Measurements from ENCODE around the gene AP4M1.

AP4M1 gene

DNA sequence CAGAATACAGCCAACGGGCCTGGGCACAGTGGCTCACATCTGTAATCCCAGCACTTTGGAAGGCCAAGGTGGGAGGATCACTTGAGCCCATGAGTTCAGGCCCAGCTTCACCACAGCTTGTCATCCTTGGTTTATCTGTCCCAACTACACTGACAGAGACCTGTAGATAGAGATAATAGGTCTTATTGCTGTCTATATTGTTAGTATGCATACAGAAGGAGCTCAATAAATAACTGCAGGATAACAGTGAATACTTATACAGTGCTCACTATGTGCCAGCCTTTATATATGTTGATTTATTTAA lies 19.2 kb downstream of the AP4M1 start:
- TF ChIP-seq, protein P1, sequence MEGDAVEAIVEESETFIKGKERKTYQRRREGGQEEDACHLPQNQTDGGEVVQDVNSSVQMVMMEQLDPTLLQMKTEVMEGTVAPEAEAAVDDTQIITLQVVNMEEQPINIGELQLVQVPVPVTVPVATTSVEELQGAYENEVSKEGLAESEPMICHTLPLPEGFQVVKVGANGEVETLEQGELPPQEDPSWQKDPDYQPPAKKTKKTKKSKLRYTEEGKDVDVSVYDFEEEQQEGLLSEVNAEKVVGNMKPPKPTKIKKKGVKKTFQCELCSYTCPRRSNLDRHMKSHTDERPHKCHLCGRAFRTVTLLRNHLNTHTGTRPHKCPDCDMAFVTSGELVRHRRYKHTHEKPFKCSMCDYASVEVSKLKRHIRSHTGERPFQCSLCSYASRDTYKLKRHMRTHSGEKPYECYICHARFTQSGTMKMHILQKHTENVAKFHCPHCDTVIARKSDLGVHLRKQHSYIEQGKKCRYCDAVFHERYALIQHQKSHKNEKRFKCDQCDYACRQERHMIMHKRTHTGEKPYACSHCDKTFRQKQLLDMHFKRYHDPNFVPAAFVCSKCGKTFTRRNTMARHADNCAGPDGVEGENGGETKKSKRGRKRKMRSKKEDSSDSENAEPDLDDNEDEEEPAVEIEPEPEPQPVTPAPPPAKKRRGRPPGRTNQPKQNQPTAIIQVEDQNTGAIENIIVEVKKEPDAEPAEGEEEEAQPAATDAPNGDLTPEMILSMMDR (IDR thresholded peaks at IDR 0.05) = no peak
- H3K27ac Mint-ChIP-seq = peak overlapping the region; percentile 31
- H3K9me3 Mint-ChIP-seq = no peaks in the 10 kb centered on the region
- peaks cover 45% of the 10 kb centered on the region for H3K4me1 Mint-ChIP-seq
- peak overlapping the region; percentile 98 for H3K4me3 Mint-ChIP-seq
- no peak for DNase-seq
- H3K36me3 Mint-ChIP-seq (ENCODE audit: low read depth) = peaks cover 27% of the 10 kb centered on the region
- H3K27me3 Mint-ChIP-seq (ENCODE audit: low read depth, poor library complexity) = peaks cover 3% of the 10 kb centered on the region

DNA sequence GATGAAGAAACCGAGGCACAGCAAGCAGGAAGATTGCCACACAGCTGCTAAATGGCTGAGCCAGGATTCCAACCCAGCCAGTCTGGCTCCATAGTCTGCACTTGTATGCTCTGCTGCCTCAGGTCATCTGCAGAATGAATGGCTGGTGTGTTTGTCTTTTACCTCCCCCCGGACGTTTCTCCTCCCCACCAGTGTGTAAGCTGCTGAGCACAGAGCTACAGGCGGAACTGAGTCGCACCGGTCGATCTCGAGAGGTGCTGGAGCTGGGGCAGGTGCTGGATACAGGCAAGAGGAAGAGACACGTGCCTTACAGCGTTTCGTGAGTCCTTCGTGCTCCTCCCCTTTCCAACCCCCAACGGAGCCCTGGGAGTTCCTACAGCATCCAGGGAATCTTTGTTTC lies 20.6 kb downstream of the AP4M1 start:
- no peaks in the 10 kb centered on the region for H3K9me3 Mint-ChIP-seq
- DNase-seq = no peak
- TF ChIP-seq, protein P1 (IDR thresholded peaks at IDR 0.05) = no peak
- no peak overlapping the region for H3K27ac Mint-ChIP-seq
- no peak overlapping the region for H3K4me3 Mint-ChIP-seq
- H3K27me3 Mint-ChIP-seq (ENCODE audit: low read depth, poor library complexity) = peaks cover 3% of the 10 kb centered on the region
- H3K36me3 Mint-ChIP-seq (ENCODE audit: low read depth) = peaks cover 17% of the 10 kb centered on the region
- H3K4me1 Mint-ChIP-seq = peaks cover 51% of the 10 kb centered on the region

DNA sequence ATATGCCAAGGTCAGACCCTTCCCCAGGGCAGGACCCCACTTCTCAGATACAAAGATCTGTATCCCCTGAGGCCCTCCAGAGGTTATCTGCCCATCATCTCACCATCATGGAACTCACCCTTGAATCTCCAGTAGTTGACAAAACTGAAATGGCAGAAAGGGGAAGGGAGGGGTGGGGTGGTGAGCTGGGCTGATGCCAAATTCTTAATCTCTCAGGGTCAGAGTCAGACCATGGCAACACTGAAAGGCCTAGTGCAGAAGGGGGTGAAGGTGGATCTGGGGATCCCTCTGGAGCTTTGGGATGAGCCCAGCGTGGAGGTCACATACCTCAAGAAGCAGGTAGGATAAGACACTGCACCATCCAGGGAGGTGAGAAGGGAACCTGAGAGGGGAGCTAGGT lies 21.1 kb downstream of the AP4M1 start:
- no peak overlapping the region for H3K4me3 Mint-ChIP-seq
- no peak for DNase-seq

DNA sequence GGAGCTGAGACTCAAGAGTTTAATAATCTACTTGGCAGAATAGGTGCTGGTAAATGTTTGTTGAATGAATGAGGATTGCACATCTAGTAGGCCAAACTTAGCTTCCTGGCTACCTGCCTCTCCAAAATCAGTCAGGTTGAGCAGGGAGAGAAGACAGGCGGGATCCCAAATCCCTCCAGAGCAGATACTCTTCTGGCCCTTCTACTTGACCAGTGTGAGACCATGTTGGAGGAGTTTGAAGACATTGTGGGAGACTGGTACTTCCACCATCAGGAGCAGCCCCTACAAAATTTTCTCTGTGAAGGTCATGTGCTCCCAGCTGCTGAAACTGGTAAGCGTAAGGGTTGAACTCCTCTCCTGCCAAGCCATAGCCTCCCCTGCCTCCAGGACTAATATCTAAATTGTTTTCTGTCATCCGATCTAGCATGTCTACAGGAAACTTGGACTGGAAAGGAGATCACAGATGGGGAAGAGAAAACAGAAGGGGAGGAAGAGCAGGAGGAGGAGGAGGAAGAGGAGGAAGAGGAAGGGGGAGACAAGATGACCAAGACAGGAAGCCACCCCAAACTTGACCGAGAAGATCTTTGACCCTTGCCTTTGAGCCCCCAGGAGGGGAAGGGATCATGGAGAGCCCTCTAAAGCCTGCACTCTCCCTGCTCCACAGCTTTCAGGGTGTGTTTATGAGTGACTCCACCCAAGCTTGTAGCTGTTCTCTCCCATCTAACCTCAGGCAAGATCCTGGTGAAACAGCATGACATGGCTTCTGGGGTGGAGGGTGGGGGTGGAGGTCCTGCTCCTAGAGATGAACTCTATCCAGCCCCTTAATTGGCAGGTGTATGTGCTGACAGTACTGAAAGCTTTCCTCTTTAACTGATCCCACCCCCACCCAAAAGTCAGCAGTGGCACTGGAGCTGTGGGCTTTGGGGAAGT lies 23.1 kb downstream of the AP4M1 start:
- no peak for DNase-seq
- peak overlapping the region; percentile 50 for H3K27ac Mint-ChIP-seq
- peaks cover 47% of the 10 kb centered on the region for H3K4me1 Mint-ChIP-seq
- no peaks in the 10 kb centered on the region for H3K9me3 Mint-ChIP-seq
- H3K36me3 Mint-ChIP-seq (ENCODE audit: low read depth) = peaks cover 17% of the 10 kb centered on the region
- peak overlapping the region; percentile 7 for H3K4me3 Mint-ChIP-seq
- TF ChIP-seq, protein P1 (IDR thresholded peaks at IDR 0.05) = no peak
- H3K27me3 Mint-ChIP-seq (ENCODE audit: low read depth, poor library complexity) = peaks cover 11% of the 10 kb centered on the region

More for the DNA sequence above, 21.1 kb downstream of the AP4M1 start:
- peaks cover 51% of the 10 kb centered on the region for H3K4me1 Mint-ChIP-seq
- peak overlapping the region; percentile 57 for H3K27ac Mint-ChIP-seq
- peaks cover 17% of the 10 kb centered on the region for H3K36me3 Mint-ChIP-seq (ENCODE audit: low read depth)
- TF ChIP-seq, protein P1 (IDR thresholded peaks at IDR 0.05) = no peak
- peaks cover 3% of the 10 kb centered on the region for H3K27me3 Mint-ChIP-seq (ENCODE audit: low read depth, poor library complexity)
- H3K9me3 Mint-ChIP-seq = no peaks in the 10 kb centered on the region

DNA sequence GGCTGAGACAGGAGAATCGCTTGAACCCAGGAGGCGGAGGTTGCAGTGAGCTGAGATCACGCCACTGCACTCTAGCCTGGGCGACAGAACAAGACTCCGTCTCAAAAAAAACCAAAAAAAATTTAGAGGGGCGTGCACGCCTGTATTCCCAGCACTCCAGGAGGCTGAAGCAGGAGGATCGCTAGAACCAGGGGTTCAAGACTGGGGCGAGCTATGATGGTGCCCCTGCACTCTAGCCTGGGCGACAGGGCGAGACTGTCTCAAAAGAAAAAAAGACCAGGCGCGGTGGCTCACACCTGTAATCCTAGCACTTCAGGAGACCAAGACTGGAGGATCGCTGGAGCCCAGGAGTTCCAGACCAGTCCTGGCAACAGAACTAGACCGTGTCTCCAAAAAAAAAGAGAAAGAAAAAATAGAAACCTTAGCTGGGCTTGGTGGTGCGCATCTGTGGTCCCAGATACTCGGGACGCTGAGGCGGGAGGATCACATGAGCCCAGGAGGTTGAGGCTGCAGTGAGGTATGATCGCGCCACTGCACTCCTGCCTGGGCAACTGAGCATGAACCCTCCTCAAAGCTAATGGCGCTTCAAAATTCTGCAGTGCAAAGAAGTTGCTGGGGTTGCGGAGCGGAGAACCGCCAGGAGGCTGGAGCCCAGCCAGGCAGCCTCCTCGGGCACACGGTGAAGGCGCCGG lies 24.9 kb downstream of the AP4M1 start:
- H3K4me1 Mint-ChIP-seq = peaks cover 35% of the 10 kb centered on the region
- no peaks in the 10 kb centered on the region for H3K9me3 Mint-ChIP-seq
- TF ChIP-seq, protein P1 (IDR thresholded peaks at IDR 0.05) = no peak
- DNase-seq = no peak
- peaks cover 14% of the 10 kb centered on the region for H3K27me3 Mint-ChIP-seq (ENCODE audit: low read depth, poor library complexity)
- peak overlapping the region; percentile 95 for H3K4me3 Mint-ChIP-seq
- H3K27ac Mint-ChIP-seq = peak overlapping the region; percentile 99
- peaks cover 17% of the 10 kb centered on the region for H3K36me3 Mint-ChIP-seq (ENCODE audit: low read depth)

Measured in nephron progenitor cell (in vitro differentiated cells).